Renal pelvis (tissue), 12 donors: Measurements from ENCODE around the gene GLRX3. TPM values are rescaled to one million over a fixed set of nuclear protein-coding genes. Genes with fewer than 3 reads are reported as not detected.
A peak's percentile ranks its signal among the peaks of the same experiment; 100 is the strongest.
"Not testable (repeated sequence)": the region's sequence is repeated elsewhere in the genome, so short reads cannot be mapped to it uniquely, and the experiment has no call there.

Experiments
- DNase-seq: peaks from one replicate; pipeline ENCODE4 v3.0.0-alpha.2; 2013
- long read RNA-seq, 16 experiments: transcript quantifications; one replicate each; lab custom pipeline, GENCODE V29; 2026
- polyA plus RNA-seq, 3 donors: library from polyadenylated mRNA; unstranded; fragments of 120-200 nt; gene quantifications; one replicate each; pipeline ENCODE4 v1.2.1, GENCODE V29; 2013; ENCODE audit not compliant: insufficient read length in 3 of 3

Gene GLRX3
- 10 to 100 TPM; 78.1 to 83.2 (median 82.9) TPM for polyA plus RNA-seq
- long read RNA-seq, donor 1, transcript GLRX3-201 (11 exons, 1,302 nt) = major isoform, 34 of 48 reads
- long read RNA-seq, donor 1, partial matches to known transcripts = 8 of 48 reads
- long read RNA-seq, donor 1, other reads (novel, unspliced or antisense) = 0 of 48 reads
- long read RNA-seq, donor 2, transcript GLRX3-202 (12 exons, 3,827 nt) = minor isoform, 8 of 67 reads
- long read RNA-seq, donor 2, transcript GLRX3-201 (11 exons, 1,302 nt) = major isoform, 43 of 67 reads
- long read RNA-seq, donor 2, partial matches to known transcripts = 9 of 67 reads
- long read RNA-seq, donor 2, other reads (novel, unspliced or antisense) = 5 of 67 reads
- long read RNA-seq, donor 3, transcript GLRX3-201 (11 exons, 1,302 nt) = major isoform, 34 of 54 reads
- long read RNA-seq, donor 3, partial matches to known transcripts = 18 of 54 reads
- long read RNA-seq, donor 3, other reads (novel, unspliced or antisense) = 0 of 54 reads
- long read RNA-seq, donor 4, transcript GLRX3-202 (12 exons, 3,827 nt) = minor isoform, 7 of 82 reads
- long read RNA-seq, donor 4, transcript GLRX3-201 (11 exons, 1,302 nt) = major isoform, 52 of 82 reads
- long read RNA-seq, donor 4, partial matches to known transcripts = 20 of 82 reads
- long read RNA-seq, donor 4, other reads (novel, unspliced or antisense) = 0 of 82 reads
- long read RNA-seq, donor 5, transcript GLRX3-201 (11 exons, 1,302 nt) = major isoform, 18 of 44 reads
- long read RNA-seq, donor 5, partial matches to known transcripts = 21 of 44 reads
- long read RNA-seq, donor 5, other reads (novel, unspliced or antisense) = 0 of 44 reads
- long read RNA-seq, donor 6, transcript GLRX3-202 (12 exons, 3,827 nt) = minor isoform, 6 of 36 reads
- long read RNA-seq, donor 6, transcript GLRX3-201 (11 exons, 1,302 nt) = major isoform, 30 of 36 reads
- long read RNA-seq, donor 6, partial matches to known transcripts = 0 of 36 reads
- long read RNA-seq, donor 6, other reads (novel, unspliced or antisense) = 0 of 36 reads
- long read RNA-seq, donor 7, transcript GLRX3-201 (11 exons, 1,302 nt) = major isoform, 50 of 72 reads
- long read RNA-seq, donor 7, transcript GLRX3-202 (12 exons, 3,827 nt) = minor isoform, 6 of 72 reads
- long read RNA-seq, donor 7, partial matches to known transcripts = 12 of 72 reads
- long read RNA-seq, donor 7, other reads (novel, unspliced or antisense) = 0 of 72 reads
- long read RNA-seq, donor 8, transcript GLRX3-201 (11 exons, 1,302 nt) = major isoform, 11 of 12 reads
- long read RNA-seq, donor 8, partial matches to known transcripts = 0 of 12 reads
- long read RNA-seq, donor 8, other reads (novel, unspliced or antisense) = 0 of 12 reads
- long read RNA-seq, donor 9, transcript GLRX3-201 (11 exons, 1,302 nt) = major isoform, 40 of 57 reads
- long read RNA-seq, donor 9, transcript GLRX3-202 (12 exons, 3,827 nt) = minor isoform, 6 of 57 reads
- long read RNA-seq, donor 9, partial matches to known transcripts = 8 of 57 reads
- long read RNA-seq, donor 9, other reads (novel, unspliced or antisense) = 0 of 57 reads
- long read RNA-seq, donor 10, transcript GLRX3-201 (11 exons, 1,302 nt) = major isoform, 23 of 43 reads
- long read RNA-seq, donor 10, transcript GLRX3-202 (12 exons, 3,827 nt) = minor isoform, 6 of 43 reads
- long read RNA-seq, donor 10, partial matches to known transcripts = 12 of 43 reads
- long read RNA-seq, donor 10, other reads (novel, unspliced or antisense) = 0 of 43 reads
- long read RNA-seq, donor 11, transcript GLRX3-201 (11 exons, 1,302 nt) = major isoform, 19 of 41 reads
- long read RNA-seq, donor 11, partial matches to known transcripts = 16 of 41 reads
- long read RNA-seq, donor 11, other reads (novel, unspliced or antisense) = 0 of 41 reads
- long read RNA-seq, donor 12, transcript GLRX3-201 (11 exons, 1,302 nt) = major isoform, 35 of 47 reads
- long read RNA-seq, donor 12, partial matches to known transcripts = 6 of 47 reads
- long read RNA-seq, donor 12, other reads (novel, unspliced or antisense) = 0 of 47 reads
- long read RNA-seq, donor 13, transcript GLRX3-201 (11 exons, 1,302 nt) = major isoform, 12 of 21 reads
- long read RNA-seq, donor 13, partial matches to known transcripts = 5 of 21 reads
- long read RNA-seq, donor 13, other reads (novel, unspliced or antisense) = 0 of 21 reads
- long read RNA-seq, donor 14 = 0 reads
- long read RNA-seq, donor 15, transcript GLRX3-201 (11 exons, 1,302 nt) = major isoform, 43 of 73 reads
- long read RNA-seq, donor 15, transcript GLRX3-202 (12 exons, 3,827 nt) = minor isoform, 14 of 73 reads
- long read RNA-seq, donor 15, partial matches to known transcripts = 12 of 73 reads
- long read RNA-seq, donor 15, other reads (novel, unspliced or antisense) = 0 of 73 reads
- long read RNA-seq, donor 16, transcript GLRX3-202 (12 exons, 3,827 nt) = minor isoform, 10 of 98 reads
- long read RNA-seq, donor 16, transcript GLRX3-201 (11 exons, 1,302 nt) = major isoform, 49 of 98 reads
- long read RNA-seq, donor 16, transcript GLRX3-205 (2 exons, 317 nt) = minor isoform, 6 of 98 reads
- long read RNA-seq, donor 16, partial matches to known transcripts = 32 of 98 reads
- long read RNA-seq, donor 16, other reads (novel, unspliced or antisense) = 0 of 98 reads

GRCh38 chr10:130136226-130137089, at the start of gene GLRX3:
TSS of gene GLRX3 (plus strand) at chr10:130136391. CDS start at chr10:130136421, 30 bp downstream.
- DNase-seq = peak; percentile 88

DNA sequence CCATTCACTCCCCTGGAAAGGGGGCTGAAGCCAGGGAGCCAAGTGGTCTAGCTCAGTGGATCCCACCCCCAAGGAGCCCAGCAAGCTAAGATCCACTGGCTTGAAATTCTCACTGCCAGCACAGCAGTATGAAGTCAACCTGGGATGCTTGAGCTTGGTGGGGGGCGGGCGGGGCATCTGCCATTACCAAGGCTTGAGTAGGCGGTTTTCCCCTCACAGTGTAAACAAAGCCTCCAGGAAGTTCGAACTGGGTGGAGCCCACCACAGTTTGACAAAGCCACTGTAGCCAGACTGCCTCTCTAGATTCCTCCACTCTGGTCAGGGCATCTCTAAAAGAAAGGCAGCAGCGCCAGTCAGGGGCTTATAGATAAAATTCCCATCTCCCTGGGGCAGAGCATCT, 45.6 kb upstream of the GLRX3 start:
- DNase-seq = not testable (repeated sequence)

DNA sequence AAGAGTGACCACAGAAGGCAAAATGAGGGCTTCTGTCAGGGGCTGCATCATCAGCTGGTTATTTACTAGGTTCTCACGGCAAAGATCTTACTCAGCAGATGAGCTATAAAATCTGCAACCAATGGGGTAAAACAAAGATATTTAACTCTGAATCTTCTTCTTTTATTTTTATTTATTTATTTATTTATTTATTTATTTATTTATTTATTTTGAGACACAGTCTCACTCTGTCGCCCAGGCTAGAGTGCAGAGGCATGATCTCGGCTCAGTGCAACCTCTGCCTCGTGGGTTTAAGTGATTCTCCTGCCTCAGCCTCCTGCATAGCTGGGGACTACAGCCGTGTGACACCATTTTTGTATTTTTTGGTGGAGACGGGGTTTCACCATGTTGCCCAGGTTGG, 36.8 kb upstream of the GLRX3 start:
- no peak for DNase-seq

- no peak for DNase-seq
Observed at GRCh38 chr10:130105724-130106123, 30.5 kb upstream of the GLRX3 start.

DNA sequence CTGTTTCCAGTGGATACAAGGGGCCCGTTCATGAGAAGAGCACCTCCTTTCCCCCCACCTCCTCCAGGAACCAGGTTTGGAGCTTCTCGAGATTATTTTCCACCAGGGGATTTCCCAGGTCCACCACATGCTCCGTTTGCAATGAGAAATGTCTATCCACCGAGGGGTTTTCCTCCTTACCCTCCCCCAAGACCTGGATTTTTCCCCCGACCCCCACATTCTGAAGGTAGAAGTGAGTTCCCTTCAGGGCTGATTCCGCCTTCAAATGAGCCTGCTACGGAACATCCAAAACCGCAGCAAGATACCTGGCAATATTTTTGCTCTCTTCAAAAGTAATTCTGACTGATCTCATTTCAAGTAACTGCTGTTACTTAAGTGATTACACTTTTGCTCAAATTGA, 28.0 kb upstream of the GLRX3 start:
- not testable (repeated sequence) for DNase-seq

GRCh38 chr10:130108934-130109604, 27.1 kb upstream of the GLRX3 start:
- DNase-seq = no peak

GRCh38 chr10:130109796-130110245, 26.4 kb upstream of the GLRX3 start:
- peak; percentile 94 for DNase-seq

DNA sequence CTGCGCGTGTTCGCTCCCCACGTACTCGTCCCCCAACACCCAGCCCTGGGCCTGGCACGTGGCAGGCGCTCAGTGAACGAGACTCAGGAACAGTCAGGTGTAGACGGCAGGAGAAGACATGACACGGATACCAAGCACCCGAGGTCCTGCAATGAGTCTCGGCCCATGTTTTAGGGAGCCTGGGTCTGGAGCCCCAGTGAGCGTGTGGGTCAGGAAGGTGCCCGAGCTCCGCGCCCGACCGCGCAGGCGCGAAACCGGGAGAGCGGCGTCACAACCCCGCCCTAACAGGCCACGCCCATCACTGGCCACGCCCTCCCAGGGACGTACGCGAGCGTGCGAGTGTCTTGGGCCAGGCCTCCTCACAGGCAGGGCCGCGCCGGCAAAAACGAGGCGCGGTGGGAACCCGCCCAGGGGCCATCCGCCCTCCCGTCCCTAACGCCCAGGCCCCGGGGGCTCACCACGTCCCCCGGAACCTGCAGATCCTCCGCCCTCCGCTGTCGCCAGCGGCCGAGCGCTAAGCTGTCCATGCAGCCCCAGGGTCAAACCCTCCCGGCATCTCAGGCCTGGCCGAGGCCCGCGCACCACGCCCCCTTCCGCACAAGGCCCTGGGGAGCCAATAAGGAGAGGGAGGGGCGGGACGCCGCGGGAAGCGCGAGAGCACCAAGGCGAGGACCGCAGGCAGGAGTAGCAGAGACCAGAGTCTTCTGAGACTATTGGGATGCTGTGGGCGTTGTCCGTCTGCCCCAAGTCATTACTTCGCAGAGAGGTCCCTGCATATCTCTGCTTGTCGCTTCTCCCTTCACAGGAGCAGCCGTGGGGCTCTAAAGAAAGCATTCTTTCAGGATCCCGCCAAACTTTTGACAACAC, 25.7 kb upstream of the GLRX3 start, which contains the start of gene C10orf143:
TSS of gene C10orf143 (minus strand) at position 585 of the 867 bp plus-strand sequence. CDS start at position 527, 58 bp downstream.
- DNase-seq = peak; percentile 97

DNA sequence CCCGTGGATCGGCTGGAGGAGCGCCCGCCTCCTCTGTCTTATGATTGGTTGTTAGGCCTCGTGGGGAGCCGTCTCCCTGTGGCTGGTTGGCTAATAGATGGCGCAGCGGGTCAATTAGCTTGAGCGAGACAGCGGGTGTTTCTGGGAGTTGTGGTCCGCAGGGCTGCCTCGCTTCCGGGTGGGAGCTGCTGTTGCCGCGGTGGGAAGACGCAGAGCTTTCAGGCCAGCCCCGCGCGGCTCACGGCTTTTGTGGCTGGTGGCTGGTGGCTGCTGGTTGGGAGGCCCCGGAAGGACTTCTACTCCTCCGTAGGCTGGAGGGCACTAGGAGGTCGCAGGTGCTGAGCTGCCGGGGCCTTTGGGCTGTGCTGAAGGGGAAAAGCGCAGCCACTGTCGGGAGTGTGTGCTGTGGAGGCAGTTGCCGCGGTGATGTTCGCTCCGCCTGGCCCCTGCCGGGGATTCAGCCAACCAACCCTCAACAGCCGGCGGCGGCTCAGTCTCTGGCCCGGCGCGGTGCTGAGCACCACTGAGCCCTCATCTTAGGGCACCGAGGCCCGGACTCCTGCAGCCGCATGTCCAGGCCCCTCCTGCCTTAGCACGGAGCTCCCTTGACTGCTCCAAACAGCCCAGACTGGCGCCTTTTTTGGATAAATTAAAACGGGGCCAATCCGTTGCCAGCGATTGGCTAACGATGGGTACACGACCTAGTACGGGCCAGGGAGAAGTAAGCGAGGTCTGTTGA, 24.9 kb upstream of the GLRX3 start:
- peak; percentile 98 for DNase-seq

GRCh38 chr10:130111852-130112180, 24.4 kb upstream of the GLRX3 start:
- no peak for DNase-seq

DNA sequence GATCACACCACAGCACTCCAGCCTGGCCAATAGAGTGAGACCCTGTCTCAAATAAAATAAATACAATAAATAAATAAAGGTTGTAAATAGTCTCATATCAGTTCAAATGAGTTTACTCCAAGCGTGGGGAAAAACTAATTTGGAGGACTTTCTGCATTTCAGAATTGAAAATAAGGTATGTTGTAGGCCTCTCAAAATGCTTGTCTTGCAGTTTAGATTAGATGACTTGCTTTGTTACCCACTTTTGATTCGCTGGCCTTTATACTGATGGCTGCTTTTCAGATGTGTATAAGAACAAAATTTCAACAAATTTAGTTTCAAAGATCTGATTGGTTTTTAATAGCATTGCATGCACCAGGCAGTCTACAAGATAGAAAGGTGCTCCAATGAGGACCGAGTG, 23.4 kb upstream of the GLRX3 start:
- no peak for DNase-seq

GRCh38 chr10:130116942-130117341, 19.2 kb upstream of the GLRX3 start:
- not testable (repeated sequence) for DNase-seq

DNA sequence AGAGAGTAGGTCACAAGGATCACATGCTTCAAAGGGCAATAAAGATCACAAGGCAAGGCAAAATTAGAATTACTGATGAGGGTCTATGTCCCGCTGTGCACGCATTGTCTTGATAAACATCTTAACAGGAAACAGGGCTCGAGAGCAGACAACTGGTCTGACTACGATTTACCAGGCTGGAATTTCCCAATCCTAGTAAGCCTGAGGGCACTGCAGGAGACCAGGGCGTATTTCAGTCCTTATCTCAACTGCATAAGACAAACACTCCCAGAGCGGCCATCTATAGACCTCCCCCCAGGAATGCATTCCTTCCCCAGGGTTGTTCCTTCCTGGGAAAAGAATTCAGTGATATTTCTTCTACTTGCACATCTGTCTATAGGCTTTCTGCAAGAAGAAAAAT, 18.7 kb upstream of the GLRX3 start:
- not testable (repeated sequence) for DNase-seq

DNA sequence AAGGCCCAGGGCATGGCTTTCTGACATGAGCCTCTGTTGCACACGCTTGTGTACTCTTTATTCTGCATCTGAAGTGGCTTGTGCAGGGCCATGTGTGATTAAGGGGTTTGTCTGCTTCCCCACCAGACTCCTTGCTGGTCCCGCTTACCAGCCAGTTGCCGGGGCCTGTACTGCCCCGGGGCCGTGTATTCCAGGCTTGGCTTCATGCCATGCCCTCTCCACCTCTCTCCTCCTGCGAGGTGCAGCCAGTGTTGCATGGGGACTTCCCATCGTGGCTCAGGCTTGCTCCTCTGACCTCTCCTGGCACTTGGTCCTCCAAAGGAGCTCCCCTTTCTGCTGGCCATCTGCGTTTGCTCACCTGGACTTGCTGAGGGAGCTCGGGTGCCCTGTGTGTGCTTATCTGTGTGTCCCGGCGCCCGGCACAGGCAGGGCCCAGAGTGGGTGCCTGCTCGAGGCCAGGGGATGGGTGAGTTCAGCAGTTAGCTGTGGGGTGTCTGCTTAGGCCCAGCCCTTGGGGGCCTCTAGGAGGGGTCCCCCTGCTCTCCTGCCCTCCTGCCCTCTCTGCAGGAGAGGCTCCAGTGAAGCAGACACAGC, 14.6 kb upstream of the GLRX3 start:
- no peak for DNase-seq
